HepG2 (cell line): ENCODE data around the gene SRSF8. TPM values are rescaled to one million over a fixed set of nuclear protein-coding genes. Genes with fewer than 3 reads are reported as not detected.

Source experiments
- AGO1 ChIP-seq: fragments of 200-400 bp; formaldehyde crosslinking; IDR thresholded peaks from 2 replicates; pipeline ENCODE4 v1.6.1; 2017; ENCODE audit warnings: mild to moderate bottlenecking, low read depth, low read length, moderate library complexity; ENCODE audit not compliant: poor library complexity, severe bottlenecking
- ARID2 ChIP-seq: sonication (generic); formaldehyde crosslinking; IDR thresholded peaks from 2 replicates; pipeline ENCODE4 v1.8.1; 2022; ENCODE audit warnings: mild to moderate bottlenecking, missing genetic modification reagents, borderline replicate concordance
- FOXM1 ChIP-seq: sonication (generic); formaldehyde crosslinking; IDR thresholded peaks from 2 replicates; pipeline ENCODE4 v1.5.0; 2020; ENCODE audit warnings: missing genetic modification reagents
- KLF16 ChIP-seq, 2 experiments: sonication (generic) in 1 of 2; formaldehyde crosslinking in 1 of 2; IDR thresholded peaks; 2 replicates each; pipeline versions ENCODE4 v1.6.1 to v1.8.0; 2016 to 2023; ENCODE audit warnings: missing genetic modification reagents in 2 of 2, missing compliant biosample characterization in 1 of 2
- MEF2D ChIP-seq: sonication (generic); formaldehyde crosslinking; IDR thresholded peaks from 2 replicates; pipeline ENCODE4 v1.5.1; 2020; ENCODE audit warnings: mild to moderate bottlenecking, missing genetic modification reagents
- MYNN ChIP-seq: sonication (generic); formaldehyde crosslinking; IDR thresholded peaks from 2 replicates; pipeline ENCODE4 v1.4.0; 2020; ENCODE audit warnings: mild to moderate bottlenecking, low read depth, missing genetic modification reagents
- NFE2L2 ChIP-seq: fragments of 150-350 bp; IDR thresholded peaks from 2 replicates; pipeline ENCODE4 v1.6.1; 2014; ENCODE audit warnings: low read length
- TARDBP ChIP-seq: sonication (generic); formaldehyde crosslinking; IDR thresholded peaks from 2 replicates; pipeline ENCODE4 v1.8.0; 2022; ENCODE audit warnings: mild to moderate bottlenecking, missing genetic modification reagents
- ZFP36L2 ChIP-seq: sonication (generic); formaldehyde crosslinking; IDR thresholded peaks from 2 replicates; pipeline ENCODE4 v1.4.0; 2020; ENCODE audit warnings: missing genetic modification reagents
- ZFY ChIP-seq: sonication (generic); formaldehyde crosslinking; IDR thresholded peaks from 2 replicates; pipeline ENCODE4 v1.4.0; 2020; ENCODE audit warnings: missing genetic modification reagents
- ZNF672 ChIP-seq: sonication (generic); formaldehyde crosslinking; IDR thresholded peaks from 2 replicates; pipeline ENCODE4 v1.8.1; 2022; ENCODE audit warnings: missing genetic modification reagents
- ZNF839 ChIP-seq: sonication (generic); formaldehyde crosslinking; IDR thresholded peaks from 2 replicates; pipeline ENCODE4 v1.4.0; 2020; ENCODE audit warnings: missing genetic modification reagents, mild to moderate bottlenecking, borderline replicate concordance
- polyA plus RNA-seq, 8 experiments: library from polyadenylated mRNA; depleted of rRNA in 3 of 8; stranded (reverse) in 7 of 8; unstranded in 1 of 8; fragments of >200 nt; fragmentation: Illumina TruSeq in 4 of 8; extraction: Trizol in 4 of 8; gene quantifications; 2 replicates each; pipeline versions ENCODE4 v1.2.1 to v1.2.3, GENCODE V29; 2011 to 2016; ENCODE audit warnings: low read depth in 4 of 8, missing spikeins in 1 of 8, mixed read lengths in 1 of 8; ENCODE audit not compliant: insufficient read depth in 1 of 8
- total RNA-seq, 5 experiments: library from RNA; depleted of rRNA; stranded (reverse); fragments of >200 nt; fragmentation: Illumina TruSeq; extraction: Trizol; gene quantifications; 2 replicates each; pipeline ENCODE4 v1.2.3, GENCODE V29; 2016; ENCODE audit warnings: low read depth in 1 of 5
- TF ChIP-seq, protein P1 (sequence below), 2 experiments: fragments of 450-650 bp in 1 of 2; sonication (generic) in 1 of 2; formaldehyde crosslinking; IDR thresholded peaks; 2 replicates each; pipeline versions ENCODE4 v1.5.0 to v1.8.0; 2020 to 2022; ENCODE audit warnings: mild to moderate bottlenecking in 1 of 2, missing genetic modification reagents in 1 of 2
- TF ChIP-seq, protein P2 (sequence below): sonication (generic); formaldehyde crosslinking; IDR thresholded peaks from 2 replicates; pipeline ENCODE4 v1.5.0; 2020; ENCODE audit warnings: missing genetic modification reagents
- TF ChIP-seq, protein P3 (sequence below): sonication (generic); formaldehyde crosslinking; IDR thresholded peaks from 2 replicates; pipeline ENCODE4 v1.4.0; 2020; ENCODE audit warnings: low read depth, mild to moderate bottlenecking, missing genetic modification reagents
- TF ChIP-seq, protein P4 (sequence below): sonication (generic); formaldehyde crosslinking; IDR thresholded peaks from 2 replicates; pipeline ENCODE4 v1.4.0; 2020; ENCODE audit warnings: mild to moderate bottlenecking, missing genetic modification reagents
- TF ChIP-seq, protein P5 (sequence below): sonication (generic); formaldehyde crosslinking; IDR thresholded peaks from 2 replicates; pipeline ENCODE4 v1.9.0; 2022; ENCODE audit warnings: missing genetic modification reagents, mild to moderate bottlenecking, borderline replicate concordance
- TF ChIP-seq, protein P6 (sequence below): sonication (generic); formaldehyde crosslinking; IDR thresholded peaks from 2 replicates; pipeline ENCODE4 v1.4.0; 2020; ENCODE audit warnings: missing genetic modification reagents, borderline replicate concordance

Gene SRSF8
- total and polyA plus RNA-seq, 2 of the 13 experiments (the other 11 are each of a cell fraction or from before 2014, with no cell fraction given) = 21.8 to 25.8 TPM

DNA sequence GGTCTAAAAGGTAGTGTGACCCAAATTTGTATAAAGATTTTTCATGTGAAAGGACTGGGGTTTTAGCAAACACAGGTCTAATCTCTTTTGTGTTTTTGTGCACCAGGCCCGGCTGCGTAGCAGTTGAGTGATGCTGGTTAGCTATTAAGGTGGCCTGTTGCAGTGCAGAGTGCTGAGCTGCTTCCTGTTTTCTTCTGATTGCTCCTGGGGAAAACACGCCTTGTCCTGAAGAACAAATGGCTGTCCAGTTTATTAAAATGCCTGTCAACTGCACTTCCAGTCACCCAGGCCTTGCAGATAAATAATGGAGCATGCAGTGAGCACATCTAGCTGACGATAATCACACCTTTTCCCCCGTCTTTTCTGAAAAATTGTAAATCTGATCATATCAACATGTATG lies 1.8 kb downstream of the SRSF8 start (continued):
- TF ChIP-seq MEF2D (CRISPR knock-in tag) (no peak), AGO1 (no peak), NFE2L2 (no peak), ZFY (CRISPR knock-in tag) (peak; percentile 83), ZNF839 (CRISPR knock-in tag) (no peak), TARDBP (CRISPR knock-in tag) (peak; percentile 25; the same call in 1 of the 2 replicates), ARID2 (CRISPR knock-in tag) (no peak), MYNN (CRISPR knock-in tag) (no peak), ZFP36L2 (no peak), KLF16 (CRISPR knock-in tag; IDR thresholded peaks at IDR 0.05) (no peak), ZNF672 (CRISPR knock-in tag) (no peak), FOXM1 (CRISPR knock-in tag) (no peak)
- TF ChIP-seq, protein P1, sequence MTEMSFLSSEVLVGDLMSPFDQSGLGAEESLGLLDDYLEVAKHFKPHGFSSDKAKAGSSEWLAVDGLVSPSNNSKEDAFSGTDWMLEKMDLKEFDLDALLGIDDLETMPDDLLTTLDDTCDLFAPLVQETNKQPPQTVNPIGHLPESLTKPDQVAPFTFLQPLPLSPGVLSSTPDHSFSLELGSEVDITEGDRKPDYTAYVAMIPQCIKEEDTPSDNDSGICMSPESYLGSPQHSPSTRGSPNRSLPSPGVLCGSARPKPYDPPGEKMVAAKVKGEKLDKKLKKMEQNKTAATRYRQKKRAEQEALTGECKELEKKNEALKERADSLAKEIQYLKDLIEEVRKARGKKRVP (CRISPR knock-in tag; IDR thresholded peaks at IDR 0.05) = no peak
- TF ChIP-seq, protein P2, sequence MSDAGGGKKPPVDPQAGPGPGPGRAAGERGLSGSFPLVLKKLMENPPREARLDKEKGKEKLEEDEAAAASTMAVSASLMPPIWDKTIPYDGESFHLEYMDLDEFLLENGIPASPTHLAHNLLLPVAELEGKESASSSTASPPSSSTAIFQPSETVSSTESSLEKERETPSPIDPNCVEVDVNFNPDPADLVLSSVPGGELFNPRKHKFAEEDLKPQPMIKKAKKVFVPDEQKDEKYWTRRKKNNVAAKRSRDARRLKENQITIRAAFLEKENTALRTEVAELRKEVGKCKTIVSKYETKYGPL (CRISPR knock-in tag) = 0 out of 2 replicates have a peak, but pooled peaks have one; percentile 32
- TF ChIP-seq, protein P3, sequence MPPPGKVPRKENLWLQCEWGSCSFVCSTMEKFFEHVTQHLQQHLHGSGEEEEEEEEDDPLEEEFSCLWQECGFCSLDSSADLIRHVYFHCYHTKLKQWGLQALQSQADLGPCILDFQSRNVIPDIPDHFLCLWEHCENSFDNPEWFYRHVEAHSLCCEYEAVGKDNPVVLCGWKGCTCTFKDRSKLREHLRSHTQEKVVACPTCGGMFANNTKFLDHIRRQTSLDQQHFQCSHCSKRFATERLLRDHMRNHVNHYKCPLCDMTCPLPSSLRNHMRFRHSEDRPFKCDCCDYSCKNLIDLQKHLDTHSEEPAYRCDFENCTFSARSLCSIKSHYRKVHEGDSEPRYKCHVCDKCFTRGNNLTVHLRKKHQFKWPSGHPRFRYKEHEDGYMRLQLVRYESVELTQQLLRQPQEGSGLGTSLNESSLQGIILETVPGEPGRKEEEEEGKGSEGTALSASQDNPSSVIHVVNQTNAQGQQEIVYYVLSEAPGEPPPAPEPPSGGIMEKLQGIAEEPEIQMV (CRISPR knock-in tag) = no peak
- TF ChIP-seq, protein P4, sequence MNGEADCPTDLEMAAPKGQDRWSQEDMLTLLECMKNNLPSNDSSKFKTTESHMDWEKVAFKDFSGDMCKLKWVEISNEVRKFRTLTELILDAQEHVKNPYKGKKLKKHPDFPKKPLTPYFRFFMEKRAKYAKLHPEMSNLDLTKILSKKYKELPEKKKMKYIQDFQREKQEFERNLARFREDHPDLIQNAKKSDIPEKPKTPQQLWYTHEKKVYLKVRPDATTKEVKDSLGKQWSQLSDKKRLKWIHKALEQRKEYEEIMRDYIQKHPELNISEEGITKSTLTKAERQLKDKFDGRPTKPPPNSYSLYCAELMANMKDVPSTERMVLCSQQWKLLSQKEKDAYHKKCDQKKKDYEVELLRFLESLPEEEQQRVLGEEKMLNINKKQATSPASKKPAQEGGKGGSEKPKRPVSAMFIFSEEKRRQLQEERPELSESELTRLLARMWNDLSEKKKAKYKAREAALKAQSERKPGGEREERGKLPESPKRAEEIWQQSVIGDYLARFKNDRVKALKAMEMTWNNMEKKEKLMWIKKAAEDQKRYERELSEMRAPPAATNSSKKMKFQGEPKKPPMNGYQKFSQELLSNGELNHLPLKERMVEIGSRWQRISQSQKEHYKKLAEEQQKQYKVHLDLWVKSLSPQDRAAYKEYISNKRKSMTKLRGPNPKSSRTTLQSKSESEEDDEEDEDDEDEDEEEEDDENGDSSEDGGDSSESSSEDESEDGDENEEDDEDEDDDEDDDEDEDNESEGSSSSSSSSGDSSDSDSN (CRISPR knock-in tag) = no peak
- TF ChIP-seq, protein P5, sequence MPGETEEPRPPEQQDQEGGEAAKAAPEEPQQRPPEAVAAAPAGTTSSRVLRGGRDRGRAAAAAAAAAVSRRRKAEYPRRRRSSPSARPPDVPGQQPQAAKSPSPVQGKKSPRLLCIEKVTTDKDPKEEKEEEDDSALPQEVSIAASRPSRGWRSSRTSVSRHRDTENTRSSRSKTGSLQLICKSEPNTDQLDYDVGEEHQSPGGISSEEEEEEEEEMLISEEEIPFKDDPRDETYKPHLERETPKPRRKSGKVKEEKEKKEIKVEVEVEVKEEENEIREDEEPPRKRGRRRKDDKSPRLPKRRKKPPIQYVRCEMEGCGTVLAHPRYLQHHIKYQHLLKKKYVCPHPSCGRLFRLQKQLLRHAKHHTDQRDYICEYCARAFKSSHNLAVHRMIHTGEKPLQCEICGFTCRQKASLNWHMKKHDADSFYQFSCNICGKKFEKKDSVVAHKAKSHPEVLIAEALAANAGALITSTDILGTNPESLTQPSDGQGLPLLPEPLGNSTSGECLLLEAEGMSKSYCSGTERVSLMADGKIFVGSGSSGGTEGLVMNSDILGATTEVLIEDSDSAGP = no peak
- TF ChIP-seq, protein P6, sequence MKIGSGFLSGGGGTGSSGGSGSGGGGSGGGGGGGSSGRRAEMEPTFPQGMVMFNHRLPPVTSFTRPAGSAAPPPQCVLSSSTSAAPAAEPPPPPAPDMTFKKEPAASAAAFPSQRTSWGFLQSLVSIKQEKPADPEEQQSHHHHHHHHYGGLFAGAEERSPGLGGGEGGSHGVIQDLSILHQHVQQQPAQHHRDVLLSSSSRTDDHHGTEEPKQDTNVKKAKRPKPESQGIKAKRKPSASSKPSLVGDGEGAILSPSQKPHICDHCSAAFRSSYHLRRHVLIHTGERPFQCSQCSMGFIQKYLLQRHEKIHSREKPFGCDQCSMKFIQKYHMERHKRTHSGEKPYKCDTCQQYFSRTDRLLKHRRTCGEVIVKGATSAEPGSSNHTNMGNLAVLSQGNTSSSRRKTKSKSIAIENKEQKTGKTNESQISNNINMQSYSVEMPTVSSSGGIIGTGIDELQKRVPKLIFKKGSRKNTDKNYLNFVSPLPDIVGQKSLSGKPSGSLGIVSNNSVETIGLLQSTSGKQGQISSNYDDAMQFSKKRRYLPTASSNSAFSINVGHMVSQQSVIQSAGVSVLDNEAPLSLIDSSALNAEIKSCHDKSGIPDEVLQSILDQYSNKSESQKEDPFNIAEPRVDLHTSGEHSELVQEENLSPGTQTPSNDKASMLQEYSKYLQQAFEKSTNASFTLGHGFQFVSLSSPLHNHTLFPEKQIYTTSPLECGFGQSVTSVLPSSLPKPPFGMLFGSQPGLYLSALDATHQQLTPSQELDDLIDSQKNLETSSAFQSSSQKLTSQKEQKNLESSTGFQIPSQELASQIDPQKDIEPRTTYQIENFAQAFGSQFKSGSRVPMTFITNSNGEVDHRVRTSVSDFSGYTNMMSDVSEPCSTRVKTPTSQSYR (CRISPR knock-in tag) = no peak
